ENCODE results near the gene PCNX1.
"Not testable (repeated sequence)": the region's sequence is repeated elsewhere in the genome, so short reads cannot be mapped to it uniquely, and the experiment has no call there.

The PCNX1 gene

GRCh38 chr14:71022939-71023338, 115.7 kb downstream of the PCNX1 start:
- DNase-seq, result no peak

DNA sequence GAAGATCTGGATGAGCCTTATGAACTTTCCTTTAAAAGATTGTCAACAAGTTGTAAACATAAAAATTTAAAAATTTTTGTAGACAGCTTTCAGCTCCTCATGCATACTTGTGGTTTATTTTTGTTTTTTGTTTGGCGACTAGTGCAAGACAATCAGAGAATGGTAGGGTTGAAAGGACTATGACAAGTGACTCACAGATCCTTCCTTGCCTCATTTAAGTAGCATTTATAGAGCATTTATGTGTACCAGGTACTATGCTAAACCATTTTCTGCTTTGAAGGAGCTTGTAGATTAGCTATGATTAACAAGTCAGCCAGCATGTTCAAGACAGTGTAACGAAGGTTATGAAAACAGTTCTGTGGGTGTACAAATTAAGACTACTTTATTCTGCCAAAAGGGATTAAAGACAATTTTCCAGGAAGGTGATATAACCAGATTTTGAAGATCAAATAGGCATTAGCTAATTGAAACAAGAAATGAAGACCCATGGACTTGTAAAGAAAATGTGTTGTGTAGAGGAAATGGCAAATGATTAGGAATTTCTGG, 122.0 kb downstream of the PCNX1 start:
- DNase-seq, result no peak

- no peak for DNase-seq
These were observed 123.7 kb downstream of the PCNX1 start for GRCh38 chr14:71031000-71031399.

DNA sequence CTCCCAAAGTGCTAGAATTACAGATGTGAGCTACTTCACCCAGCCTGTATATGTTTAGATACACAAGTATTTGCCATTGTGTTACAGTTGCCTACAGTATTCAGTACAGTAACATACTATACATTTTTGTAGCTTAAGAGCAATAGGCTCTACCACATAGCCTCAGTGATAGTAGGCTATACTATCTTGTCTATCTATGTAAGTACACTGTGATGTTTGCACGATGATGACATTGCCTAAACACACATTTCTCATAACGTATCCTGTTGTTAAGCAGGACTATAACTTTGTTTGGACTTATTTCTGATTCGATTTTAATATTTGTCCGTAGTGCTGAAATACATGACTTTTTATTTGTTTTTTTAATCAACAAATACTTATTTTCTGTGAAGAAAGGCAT, 129.2 kb downstream of the PCNX1 start:
- no peak for DNase-seq

DNA sequence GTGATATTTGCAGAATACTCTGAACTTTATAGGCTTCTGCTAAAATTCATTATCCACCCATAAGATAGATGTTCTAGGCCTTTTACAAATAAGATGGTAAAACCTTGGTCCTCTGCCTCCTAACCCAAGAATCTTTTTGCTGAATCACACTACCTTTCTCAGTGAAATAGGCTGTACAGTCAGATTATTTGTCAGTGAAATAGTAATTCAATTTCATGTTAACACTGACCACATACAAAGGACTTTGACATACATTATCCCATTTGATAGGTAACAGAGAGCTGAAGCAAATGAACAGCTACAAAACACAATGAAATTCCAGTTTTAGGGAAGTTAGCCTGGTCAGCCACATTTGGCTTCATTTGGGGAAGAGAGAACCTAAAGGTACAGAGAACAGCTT, 141.1 kb downstream of the PCNX1 start:
- DNase-seq, result no peak

DNA sequence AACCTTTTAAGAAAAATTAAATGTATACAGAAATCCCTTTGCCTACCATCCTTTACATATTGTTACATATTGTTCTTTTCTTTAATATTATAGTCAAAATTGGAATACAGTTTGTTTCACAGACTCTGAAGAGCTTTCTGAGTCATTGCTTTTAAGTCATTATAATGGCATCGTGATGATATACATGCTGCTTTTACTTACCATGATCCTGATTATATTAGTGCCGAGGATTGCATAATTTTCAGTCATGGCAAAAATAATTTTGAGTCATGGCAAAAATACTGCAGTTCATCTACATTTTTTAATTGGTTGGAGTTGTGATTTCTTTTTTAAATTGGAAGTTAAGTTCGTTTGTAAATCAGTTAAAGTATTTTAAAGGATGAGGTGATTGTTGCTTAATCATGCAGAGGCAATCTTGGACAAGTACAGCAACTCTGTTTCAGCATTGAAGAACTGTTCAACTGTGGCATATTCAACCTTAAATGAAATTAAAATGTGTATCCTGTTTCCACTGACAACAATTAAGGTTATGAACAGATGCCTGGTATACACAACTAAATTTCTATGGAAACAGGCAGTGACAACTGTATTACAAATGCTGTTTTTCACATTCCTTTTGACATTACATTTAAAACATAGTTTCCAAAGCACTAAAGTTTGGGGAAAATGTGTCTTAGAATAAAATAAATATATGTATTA, 142.3 kb downstream of the PCNX1 start:
- no peak for DNase-seq

- no peak for DNase-seq
These were observed 143.1 kb downstream of the PCNX1 start for GRCh38 chr14:71050227-71050823.

- DNase-seq, result no peak
These were observed 147.4 kb downstream of the PCNX1 start for GRCh38 chr14:71054706-71055105.

DNA sequence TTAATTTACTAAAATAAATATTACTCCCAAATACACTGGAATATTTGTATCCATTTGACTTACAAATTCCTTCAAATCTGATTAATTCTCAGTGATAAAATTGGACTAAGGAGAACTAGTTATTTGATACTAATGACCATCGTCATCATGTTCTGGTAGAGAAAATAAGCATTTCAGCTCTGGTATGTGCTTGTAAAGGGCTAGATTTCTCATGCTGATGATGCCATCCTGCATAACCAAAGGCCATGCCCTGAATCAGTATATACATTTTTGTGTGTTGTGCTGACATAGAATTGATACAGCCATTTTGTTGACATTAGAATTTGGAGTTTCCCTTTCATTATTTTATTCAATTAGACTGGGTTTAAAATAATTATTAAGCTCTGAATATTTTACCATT, 148.9 kb downstream of the PCNX1 start:
- no peak for DNase-seq

GRCh38 chr14:71060274-71060673, 153.0 kb downstream of the PCNX1 start:
- DNase-seq, result no peak

DNA sequence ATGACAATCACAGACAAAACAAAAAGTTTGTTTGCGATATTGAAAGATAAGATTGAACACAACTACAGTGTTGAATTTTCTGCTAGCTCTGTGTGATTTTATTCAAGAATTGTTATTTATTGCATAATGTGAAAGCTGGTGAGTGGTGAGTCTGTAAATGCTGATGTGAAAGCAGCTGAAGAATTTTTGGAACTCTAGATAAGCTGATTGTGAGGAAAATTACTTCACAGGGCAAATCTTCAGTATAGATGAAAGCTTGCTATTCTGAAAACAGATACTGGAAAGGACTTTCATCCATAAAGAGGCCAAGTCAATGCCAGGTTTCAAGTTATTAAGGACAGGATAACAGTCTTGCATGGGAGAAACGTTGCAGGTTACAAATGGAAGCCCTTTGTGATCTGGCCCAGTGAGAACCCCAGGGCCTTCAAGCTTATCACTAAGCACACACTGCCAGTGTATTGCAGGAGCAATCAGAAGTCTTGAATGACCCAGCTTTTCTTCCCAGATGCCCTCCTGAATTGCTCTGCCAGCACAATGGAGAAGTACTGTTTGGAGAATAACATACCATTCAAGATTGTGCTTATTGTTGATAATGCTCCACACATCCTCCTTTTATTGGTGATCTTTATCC, 153.7 kb downstream of the PCNX1 start:
- DNase-seq, result no peak

DNA sequence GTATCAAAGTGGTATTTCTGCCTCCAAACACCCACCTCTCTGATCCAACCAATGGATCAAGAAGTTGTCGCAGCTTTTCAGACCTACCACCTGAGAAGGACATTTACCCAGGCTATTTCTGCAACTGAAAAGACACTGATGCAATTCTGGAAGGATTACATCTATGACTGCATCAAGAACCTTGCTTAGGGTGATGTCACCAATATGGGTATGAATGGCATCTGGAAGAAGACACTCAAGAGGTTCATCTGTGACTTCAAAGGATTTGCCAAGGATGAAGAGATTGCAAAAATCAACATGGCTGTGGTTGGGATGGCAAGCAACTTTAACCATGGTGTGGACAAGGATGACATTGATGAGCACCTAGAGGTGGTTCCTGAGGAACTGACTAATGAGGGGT, 154.2 kb downstream of the PCNX1 start:
- no peak for DNase-seq

GRCh38 chr14:71062581-71063303, 155.5 kb downstream of the PCNX1 start:
- no peak for DNase-seq

DNA sequence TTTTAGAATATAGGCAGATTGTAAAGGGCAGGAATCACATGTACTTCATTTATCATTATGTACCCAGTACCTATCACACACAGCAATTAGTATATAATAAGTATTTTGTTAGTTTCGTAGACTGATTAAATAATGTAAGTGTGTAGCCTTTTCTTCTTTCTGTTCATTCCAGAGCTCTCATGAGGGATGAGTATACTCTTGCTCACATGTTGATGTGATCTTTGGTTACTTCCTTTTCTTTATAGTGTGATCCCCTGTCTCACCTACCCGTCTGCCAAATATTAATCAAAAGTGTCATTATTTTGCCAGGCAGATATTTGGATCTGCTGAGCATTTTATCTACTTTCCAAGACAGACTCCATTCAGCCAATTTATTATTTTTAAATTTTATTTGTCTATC, 156.1 kb downstream of the PCNX1 start:
- no peak for DNase-seq

DNA sequence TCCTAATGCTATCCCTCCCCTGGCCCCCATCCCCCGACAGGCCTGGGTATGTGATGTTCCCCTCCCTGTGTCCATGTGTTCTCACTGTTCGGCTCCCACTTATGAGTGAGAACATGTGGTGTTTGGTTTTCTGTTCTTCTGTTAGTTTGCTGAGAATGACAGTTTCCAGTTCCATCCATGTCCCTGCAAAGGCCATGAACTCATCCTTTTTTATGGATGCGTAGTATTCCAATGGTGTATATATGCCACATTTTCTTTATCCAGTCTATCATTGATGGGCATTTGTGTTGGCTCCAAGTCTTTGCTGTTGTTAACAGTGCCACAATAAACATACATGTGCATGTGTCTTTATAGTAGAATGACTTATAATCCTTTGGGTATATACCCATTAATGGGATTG, 157.5 kb downstream of the PCNX1 start:
- not testable (repeated sequence) for DNase-seq

- DNase-seq, result no peak
These were observed 162.9 kb downstream of the PCNX1 start for GRCh38 chr14:71070169-71070568.

DNA sequence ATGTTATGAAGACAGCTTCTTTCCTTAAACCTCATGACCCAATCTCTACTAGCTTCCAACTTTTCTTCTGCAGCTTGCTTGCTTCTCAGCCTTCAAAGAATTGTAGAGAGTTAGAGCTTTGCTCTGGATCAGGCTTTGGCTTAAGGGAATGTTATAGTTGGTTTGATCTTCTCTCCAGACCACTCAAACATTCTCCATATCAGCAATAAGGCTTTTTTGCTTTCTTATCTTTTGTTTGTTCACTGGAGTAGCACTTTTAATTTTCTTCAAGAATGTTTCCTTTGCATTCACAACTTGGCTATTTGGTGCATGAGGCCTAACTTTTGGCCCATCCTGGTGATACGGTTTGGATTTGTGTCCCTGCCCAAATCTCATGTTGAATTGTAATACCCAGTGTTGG, 163.8 kb downstream of the PCNX1 start:
- no peak for DNase-seq

- no peak for DNase-seq
These were observed 169.3 kb downstream of the PCNX1 start for GRCh38 chr14:71076462-71077092.

DNA sequence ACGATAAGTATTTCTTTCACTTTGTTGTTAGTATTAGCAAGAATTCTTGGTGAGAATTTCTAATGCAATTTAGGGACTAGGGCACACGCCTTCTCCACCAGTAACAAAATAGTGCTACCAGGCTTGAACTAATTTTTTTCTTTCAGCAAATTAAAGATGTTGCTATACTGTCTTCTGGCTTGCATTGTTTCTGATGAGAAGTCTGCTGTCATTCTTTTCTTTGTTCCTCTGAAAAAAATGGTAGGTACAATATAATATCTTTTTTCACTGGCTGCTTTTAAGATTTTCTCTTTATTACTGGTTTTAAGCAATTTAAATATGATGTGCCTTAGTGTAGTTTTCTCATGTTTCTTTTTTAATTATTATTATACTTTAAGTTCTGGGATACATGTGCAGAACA, 171.2 kb downstream of the PCNX1 start:
- DNase-seq, result no peak

GRCh38 chr14:71086567-71086966, 179.3 kb downstream of the PCNX1 start:
- no peak for DNase-seq

DNA sequence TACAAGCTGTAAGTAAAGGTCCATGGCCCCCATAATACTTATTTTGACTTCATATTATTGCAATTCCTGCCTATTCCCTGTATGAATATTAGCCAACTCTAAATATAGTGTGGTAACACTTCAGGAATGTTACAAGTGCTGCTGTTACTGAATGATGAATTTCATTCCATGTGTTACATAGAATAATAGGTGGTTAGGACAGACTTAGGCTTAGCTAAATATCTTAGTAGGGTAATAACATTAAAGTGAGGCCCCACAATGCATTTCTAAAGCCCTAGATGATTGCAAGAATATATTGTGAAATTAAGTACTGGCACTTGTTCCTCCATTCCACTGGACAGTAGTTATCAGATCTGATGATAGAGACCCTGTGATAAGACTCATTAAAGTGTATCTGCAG, 182.7 kb downstream of the PCNX1 start:
- DNase-seq, result no peak

- DNase-seq, result no peak
These were observed 187.5 kb downstream of the PCNX1 start for GRCh38 chr14:71094722-71095121.

GRCh38 chr14:71096947-71097346, 189.7 kb downstream of the PCNX1 start:
- no peak for DNase-seq
